Natural killer cell treated with Interleukin-12 subunit alpha and Interleukin-12 subunit beta and Interleukin-15 and Interleukin-18, amount 100 ng/mL, for 72 hours (primary cell): ENCODE measurements around the gene NOL4L. TPM values are rescaled to one million over a fixed set of nuclear protein-coding genes. Genes with fewer than 3 reads are reported as not detected.

Experiments
- ATAC-seq, 2 donors: fragments of 150-1000 bp; cut with Tn5 transposase in 1 of 2; sonication (Bioruptor Pico), chemical (Tn5 transposase) in 1 of 2; 2 replicates each; pipeline ENCODE4 v1.10.0; 2021
- DNase-seq: peaks from one replicate; pipeline ENCODE4 v3.0.0; 2022; ENCODE audit warnings: low spot score
- H3K27ac Mint-ChIP-seq, 2 donors: 1 replicate in 1 of 2; 2 replicates in 1 of 2; pipeline ENCODE4 v1.8.0; 2022; ENCODE audit warnings: mixed read lengths in 2 of 2, mild to moderate bottlenecking in 1 of 2, moderate library complexity in 1 of 2
- H3K27me3 Mint-ChIP-seq, 2 donors: 1 replicate in 1 of 2; 2 replicates in 1 of 2; pipeline ENCODE4 v1.8.0; 2022; ENCODE audit warnings: mixed read lengths in 2 of 2
- H3K36me3 Mint-ChIP-seq: one replicate; pipeline ENCODE4 v1.8.0; 2022; ENCODE audit warnings: mixed read lengths
- H3K4me1 Mint-ChIP-seq, 2 donors: 1 replicate in 1 of 2; 2 replicates in 1 of 2; pipeline ENCODE4 v1.8.0; 2022; ENCODE audit warnings: low read depth in 2 of 2, mixed read lengths in 2 of 2, mild to moderate bottlenecking in 1 of 2
- H3K4me3 Mint-ChIP-seq: one replicate; pipeline ENCODE4 v1.8.0; 2022; ENCODE audit warnings: mixed read lengths
- H3K9me3 Mint-ChIP-seq: 2 replicates; pipeline ENCODE4 v1.8.0; 2022; ENCODE audit warnings: mixed read lengths
- total RNA-seq, 2 donors: library from RNA; stranded (reverse); gene quantifications; one replicate each; pipeline ENCODE4 v1.2.3, GENCODE V29; 2022

NOL4L gene
- total RNA-seq, 2 donors from 2014 or later = 20.0 to 20.1 TPM

DNA sequence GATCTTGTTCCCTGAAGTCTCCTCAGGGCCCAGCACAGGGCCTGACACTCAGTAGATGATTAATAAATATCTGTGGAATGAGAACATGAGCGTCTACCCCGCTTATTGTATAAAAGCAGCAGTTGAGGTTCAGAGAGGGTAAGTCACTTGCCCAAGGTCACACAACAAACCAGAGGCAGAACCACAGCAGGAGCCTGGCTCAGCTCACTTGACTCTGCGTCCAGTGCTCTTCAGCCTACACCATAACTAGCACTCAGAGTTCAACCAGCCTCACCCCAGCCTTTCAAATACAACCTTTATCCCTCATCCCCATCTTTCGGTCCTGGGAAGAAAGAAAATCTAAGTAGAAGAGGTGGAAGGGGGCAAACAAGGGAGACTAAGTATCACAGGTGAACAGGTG, 24.9 kb upstream of the NOL4L start:
- Mint-ChIP-seq H3K27me3 (peaks cover 3 to 7% of the 10 kb centered on the region in 2 donors), H3K36me3 (no peaks in the 10 kb centered on the region), H3K9me3 (peaks cover 4% of the 10 kb centered on the region), H3K27ac (no peak overlapping the region), H3K4me3 (no peak overlapping the region), H3K4me1 (peaks cover 5 to 8% of the 10 kb centered on the region in 2 donors)
- no peak for DNase-seq
- ATAC-seq = no peak

DNA sequence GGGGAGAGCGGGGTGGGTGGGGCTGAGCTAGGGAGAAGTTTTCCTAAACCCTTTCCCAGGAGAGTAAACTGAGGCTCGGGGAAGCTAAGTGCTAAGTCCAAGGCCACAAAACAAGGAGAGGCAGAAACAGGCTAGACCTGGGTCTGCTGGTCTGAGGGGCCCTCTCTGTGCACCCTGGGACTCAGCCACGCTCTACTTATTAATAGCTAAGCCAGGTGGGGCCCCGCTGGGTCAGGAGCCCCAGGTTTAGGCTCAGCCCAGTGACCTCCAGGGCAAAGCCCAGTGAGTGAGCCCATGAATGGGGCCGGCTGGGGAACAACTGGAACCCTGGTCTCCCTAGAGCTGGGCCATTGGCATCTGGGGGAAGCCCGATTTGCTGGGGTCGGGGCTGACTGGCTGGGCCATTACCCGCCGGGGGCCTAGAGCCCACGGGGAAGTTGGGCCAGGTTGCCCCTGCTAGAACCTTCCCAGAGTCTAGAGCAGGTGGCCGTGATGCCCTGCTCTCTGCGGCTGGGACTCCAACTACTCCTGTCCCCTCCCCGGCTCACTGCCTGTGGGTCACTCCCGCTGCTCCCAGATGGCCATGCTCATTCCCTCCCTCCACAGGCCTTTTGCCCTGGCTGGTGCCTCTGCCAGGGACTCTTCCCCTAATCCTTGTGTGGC, 24.1 kb upstream of the NOL4L start:
- no peak overlapping the region for H3K4me3 Mint-ChIP-seq
- H3K36me3 Mint-ChIP-seq = no peaks in the 10 kb centered on the region
- peaks cover 3 to 7% of the 10 kb centered on the region in 2 donors for H3K27me3 Mint-ChIP-seq
- H3K27ac Mint-ChIP-seq = no peak overlapping the region
- H3K9me3 Mint-ChIP-seq = peaks cover 4% of the 10 kb centered on the region
- DNase-seq (no peak), ATAC-seq (peak in 1 of 2 donors; percentile 3)
- H3K4me1 Mint-ChIP-seq = peaks cover 5 to 8% of the 10 kb centered on the region in 2 donors

DNA sequence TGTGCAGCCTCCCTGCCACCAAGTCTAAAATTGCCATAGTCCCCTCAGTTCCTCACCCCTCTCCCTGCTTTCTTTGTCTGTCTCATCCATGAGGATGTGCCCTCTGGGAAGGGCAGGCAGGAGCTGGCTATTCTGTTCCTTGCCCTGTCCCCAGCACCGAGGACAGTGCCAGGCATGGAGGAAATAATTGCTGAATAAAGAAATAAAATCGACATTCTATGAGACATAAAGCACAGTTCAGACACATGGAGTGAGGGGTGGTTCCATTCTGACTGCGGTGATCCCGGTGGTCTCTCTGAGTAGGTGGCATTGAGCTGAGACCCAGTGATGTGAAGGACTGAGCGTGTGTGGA, 23.5 kb upstream of the NOL4L start:
- peaks cover 3 to 4% of the 10 kb centered on the region in 2 donors for H3K27me3 Mint-ChIP-seq

DNA sequence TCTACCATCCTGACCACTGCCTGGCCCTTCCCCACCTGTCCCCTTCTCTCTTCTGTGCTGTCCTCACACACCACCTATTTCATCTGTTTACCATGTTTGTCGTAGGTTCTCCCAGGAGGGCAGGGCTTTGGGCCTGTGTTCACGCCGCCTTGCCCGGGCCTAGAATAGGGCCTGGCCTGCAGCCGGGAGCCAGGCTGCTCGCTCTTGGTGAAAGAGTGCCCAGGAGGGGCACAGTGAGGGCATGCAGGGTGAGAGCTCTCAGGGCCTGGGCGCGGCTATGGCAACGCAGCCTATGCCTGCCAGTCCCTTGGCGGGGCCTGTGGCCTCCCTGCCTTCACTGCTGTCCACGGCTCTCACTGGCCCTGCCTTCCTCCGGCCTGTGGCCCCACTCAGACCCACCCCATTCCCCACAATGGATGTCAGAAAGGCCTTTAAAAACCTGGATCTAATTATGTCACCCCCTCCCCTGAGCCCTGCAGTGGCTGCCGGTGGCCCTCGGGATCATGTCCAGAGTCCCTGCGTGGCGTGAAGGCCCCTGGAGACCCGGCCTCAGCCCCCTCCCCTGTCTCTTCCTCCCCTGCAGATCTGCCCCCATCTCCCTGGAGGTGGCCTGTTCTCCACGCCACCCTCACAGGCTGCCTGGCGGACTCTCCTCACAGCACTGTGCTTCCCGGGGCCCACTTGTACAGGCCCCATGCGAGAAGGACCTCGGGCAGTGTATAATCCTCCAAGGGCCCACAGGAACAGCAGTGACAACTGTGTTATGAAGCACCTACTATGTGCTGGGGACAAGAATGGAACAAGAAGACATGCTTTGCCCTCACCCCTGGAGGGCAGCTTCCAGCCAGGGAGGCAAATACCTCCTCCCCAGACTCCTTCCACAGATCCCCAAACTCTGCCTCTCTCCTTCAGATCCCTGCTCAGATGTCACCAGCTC, 22.9 kb upstream of the NOL4L start:
- ATAC-seq = no peak
- peaks cover 0 to 2% of the 10 kb centered on the region in 2 donors for H3K4me1 Mint-ChIP-seq
- H3K36me3 Mint-ChIP-seq = no peaks in the 10 kb centered on the region
- no peaks in the 10 kb centered on the region for H3K27me3 Mint-ChIP-seq
- H3K4me3 Mint-ChIP-seq = no peak overlapping the region
- no peak for DNase-seq
- H3K9me3 Mint-ChIP-seq = no peaks in the 10 kb centered on the region
- H3K27ac Mint-ChIP-seq = no peak overlapping the region

More for the DNA sequence above, 23.5 kb upstream of the NOL4L start:
- no peak for ATAC-seq
- Mint-ChIP-seq H3K36me3 (no peaks in the 10 kb centered on the region), H3K9me3 (peaks cover 4% of the 10 kb centered on the region), H3K4me3 (no peak overlapping the region), H3K27ac (no peak overlapping the region), H3K4me1 (peaks cover 4 to 5% of the 10 kb centered on the region in 2 donors)
- no peak for DNase-seq

DNA sequence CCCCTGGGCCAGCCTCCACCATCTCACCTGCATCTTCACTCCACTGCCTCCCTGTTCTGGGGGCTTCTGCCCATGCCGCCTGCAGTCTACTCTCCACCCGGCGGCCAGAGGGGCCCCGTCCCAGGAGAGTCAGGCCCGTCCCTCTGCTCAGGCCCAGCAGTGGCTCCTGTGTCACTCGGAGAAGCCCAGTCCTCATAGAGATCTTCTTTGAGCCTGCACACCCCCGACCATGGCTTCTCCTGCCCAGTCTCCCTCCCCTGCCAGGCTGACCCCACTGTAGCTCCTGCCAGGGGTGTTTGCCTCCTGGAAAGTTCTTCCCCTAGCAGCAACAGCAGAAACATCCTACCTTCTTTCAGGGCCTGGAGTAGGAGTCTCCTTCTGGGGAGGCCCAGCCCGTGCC, 22.2 kb upstream of the NOL4L start:
- no peak for ATAC-seq
- no peaks in the 10 kb centered on the region for H3K9me3 Mint-ChIP-seq
- H3K27me3 Mint-ChIP-seq = no peaks in the 10 kb centered on the region
- peaks cover 0 to 2% of the 10 kb centered on the region in 2 donors for H3K4me1 Mint-ChIP-seq
- no peak overlapping the region for H3K4me3 Mint-ChIP-seq
- no peak for DNase-seq
- no peak overlapping the region for H3K27ac Mint-ChIP-seq
- H3K36me3 Mint-ChIP-seq = no peaks in the 10 kb centered on the region

DNA sequence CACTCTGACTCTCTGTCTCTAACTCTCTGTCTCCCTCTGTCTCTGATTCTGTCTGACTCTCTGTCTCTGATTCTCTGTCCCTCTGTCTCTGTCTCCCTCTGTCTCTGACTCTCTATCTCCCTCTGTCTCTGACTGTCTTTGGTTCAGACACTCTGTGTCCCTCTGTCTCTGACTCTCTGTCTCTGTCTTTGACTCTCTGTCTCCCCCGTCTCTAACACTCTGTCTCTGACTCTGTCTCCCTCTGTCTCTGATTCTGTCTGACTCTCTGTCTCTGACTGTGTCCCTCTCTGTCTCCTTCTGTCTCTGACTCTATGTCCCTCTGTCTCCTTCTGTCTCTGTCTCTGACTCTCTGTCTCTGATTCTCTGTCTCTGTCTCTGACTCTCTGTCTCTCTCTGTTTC, 21.7 kb upstream of the NOL4L start:
- no peak overlapping the region for H3K27ac Mint-ChIP-seq
- ATAC-seq (no peak), DNase-seq (no peak)
- H3K9me3 Mint-ChIP-seq = no peaks in the 10 kb centered on the region
- H3K36me3 Mint-ChIP-seq = no peaks in the 10 kb centered on the region
- H3K4me1 Mint-ChIP-seq = peaks cover 0 to 2% of the 10 kb centered on the region in 2 donors
- H3K27me3 Mint-ChIP-seq = no peaks in the 10 kb centered on the region
- H3K4me3 Mint-ChIP-seq = no peak overlapping the region

DNA sequence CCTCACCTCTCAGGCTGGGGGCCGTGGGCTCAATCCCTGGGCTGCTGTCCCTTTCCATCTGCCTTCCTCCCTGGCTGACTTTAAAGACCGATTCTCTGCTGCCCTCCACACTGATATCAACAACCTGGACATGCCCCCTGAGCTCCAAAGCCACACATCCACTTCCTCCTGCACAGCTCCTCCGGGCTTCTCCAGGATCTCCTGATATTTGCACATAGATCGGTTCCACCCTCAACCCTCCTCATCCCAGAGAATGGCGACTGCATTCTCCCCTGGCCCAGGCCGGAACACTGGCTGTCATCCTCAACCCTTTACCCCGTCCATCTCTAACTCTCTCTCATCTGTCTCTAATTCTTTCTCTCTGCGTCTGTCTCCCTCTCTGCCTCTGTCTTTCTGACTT, 21.0 kb upstream of the NOL4L start:
- no peaks in the 10 kb centered on the region for H3K36me3 Mint-ChIP-seq

DNA sequence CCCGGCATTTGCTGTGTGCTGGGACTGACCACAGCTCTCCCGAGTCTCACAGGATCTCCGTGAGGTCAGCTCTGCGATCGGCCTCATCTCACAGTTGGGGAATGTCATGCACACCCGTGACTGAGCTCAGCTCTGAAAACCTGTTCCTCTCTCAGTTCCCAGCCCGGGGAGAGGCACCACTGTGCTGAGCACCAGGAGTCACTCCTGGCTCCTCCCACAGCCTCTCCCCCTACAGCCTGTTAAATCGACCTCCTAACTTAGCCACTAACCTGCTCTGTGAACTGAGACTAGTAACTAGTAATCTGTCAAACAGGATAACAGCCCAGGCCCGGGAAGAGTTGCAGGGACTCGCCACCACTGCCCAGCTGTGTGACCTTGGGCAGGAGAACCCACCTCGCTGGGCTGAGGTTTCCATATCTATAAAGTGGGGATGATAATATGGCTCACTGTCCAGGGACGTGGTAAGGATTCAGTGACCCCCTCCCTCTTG, 20.1 kb upstream of the NOL4L start:
- Mint-ChIP-seq H3K27ac (no peak overlapping the region), H3K9me3 (no peaks in the 10 kb centered on the region), H3K36me3 (no peaks in the 10 kb centered on the region), H3K4me1 (peaks cover 0 to 2% of the 10 kb centered on the region in 2 donors), H3K27me3 (no peaks in the 10 kb centered on the region), H3K4me3 (no peak overlapping the region)
- ATAC-seq = no peak
- no peak for DNase-seq

More for the DNA sequence above, 21.0 kb upstream of the NOL4L start:
- no peak overlapping the region for H3K4me3 Mint-ChIP-seq
- no peak overlapping the region for H3K27ac Mint-ChIP-seq
- no peaks in the 10 kb centered on the region for H3K9me3 Mint-ChIP-seq
- peaks cover 0 to 2% of the 10 kb centered on the region in 2 donors for H3K4me1 Mint-ChIP-seq
- no peaks in the 10 kb centered on the region for H3K27me3 Mint-ChIP-seq
- DNase-seq (no peak), ATAC-seq (no peak)

DNA sequence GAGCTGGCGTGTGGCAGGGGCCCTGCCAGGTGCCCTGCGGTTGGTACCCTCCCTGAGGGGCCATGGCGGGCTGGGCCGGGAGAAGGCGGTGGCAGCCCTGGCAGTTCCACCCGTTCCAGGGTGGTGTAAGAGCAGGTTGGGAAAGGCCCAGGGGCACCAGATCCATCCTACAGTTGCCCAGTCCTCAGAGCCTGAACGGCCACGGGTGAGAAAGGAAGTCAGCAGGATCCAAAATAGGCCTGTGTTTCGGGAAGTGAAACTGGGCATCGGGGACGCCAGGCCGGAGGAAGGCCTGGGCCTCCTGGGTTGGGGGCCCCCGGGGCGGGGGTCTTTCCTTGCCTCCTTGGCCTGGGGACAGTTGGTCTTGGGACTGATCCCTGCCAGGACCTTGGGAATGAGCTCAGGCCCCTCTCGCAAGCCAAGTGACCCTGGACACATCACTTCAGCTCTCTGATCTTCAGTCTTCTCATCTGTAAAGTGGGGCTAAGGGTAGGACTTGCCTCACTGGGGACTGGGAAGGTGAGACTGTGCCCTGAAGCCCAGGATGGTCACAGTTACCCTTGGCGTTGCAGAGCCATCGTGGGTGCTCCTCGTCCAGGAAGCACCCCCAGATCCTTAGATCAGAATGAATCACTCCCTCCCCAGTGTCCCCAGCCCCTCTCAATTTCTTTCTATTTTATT, 18.1 kb upstream of the NOL4L start:
- DNase-seq (no peak), ATAC-seq (no peak)
- no peaks in the 10 kb centered on the region for H3K4me1 Mint-ChIP-seq
- no peaks in the 10 kb centered on the region for H3K27me3 Mint-ChIP-seq
- H3K36me3 Mint-ChIP-seq = no peaks in the 10 kb centered on the region
- no peaks in the 10 kb centered on the region for H3K9me3 Mint-ChIP-seq
- H3K27ac Mint-ChIP-seq = no peak overlapping the region
- H3K4me3 Mint-ChIP-seq = no peak overlapping the region

DNA sequence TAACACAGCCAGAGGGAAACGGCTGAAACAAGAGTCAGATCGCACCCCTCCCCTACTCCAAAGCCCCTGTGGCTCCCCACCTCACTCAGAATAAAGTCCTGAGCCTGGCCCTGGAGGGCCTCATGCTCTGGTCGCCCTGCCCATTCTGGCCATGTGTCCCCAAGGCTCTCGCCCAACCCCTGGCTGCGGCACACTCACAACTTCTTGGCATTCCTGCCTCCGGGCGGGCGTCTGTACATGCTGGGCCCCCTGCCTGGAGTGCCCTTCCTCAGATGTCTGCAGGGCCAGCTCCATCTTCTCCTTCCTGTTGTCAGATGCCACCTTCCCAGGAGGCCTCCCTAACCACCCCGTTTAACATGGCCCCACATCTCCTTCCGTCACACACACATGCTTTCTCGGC, 17.1 kb upstream of the NOL4L start:
- Mint-ChIP-seq H3K4me3 (no peak overlapping the region), H3K9me3 (no peaks in the 10 kb centered on the region), H3K27me3 (no peaks in the 10 kb centered on the region), H3K4me1 (no peaks in the 10 kb centered on the region), H3K36me3 (no peaks in the 10 kb centered on the region), H3K27ac (no peak overlapping the region)
- ATAC-seq (no peak), DNase-seq (no peak)

DNA sequence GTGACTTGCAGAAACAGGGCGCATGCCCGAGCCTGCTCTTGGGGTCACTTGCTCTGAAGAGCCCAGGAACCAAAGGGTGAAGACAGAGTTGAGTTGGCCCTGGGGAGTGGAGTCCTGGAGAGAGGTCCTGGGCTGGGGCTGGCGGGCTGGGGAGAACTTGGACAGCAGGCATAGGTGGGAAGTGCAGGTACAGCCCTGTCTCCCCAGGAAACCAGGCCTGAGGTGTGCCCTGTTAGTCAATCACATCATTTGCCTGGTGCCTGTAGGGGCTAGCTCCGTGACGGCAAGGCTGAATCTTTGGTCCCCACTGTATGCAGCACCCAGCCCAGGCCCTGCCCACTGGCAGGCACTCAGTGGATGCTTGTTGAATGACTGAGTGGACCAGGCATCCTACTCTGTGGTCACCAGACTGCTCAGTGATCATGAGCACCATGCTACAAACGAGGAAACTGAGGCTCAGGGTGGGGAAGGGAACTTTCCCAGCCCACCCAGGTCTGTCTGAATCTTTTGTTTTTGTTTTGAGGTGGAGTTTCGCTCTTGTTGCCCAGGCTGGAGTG, 15.6 kb upstream of the NOL4L start:
- no peaks in the 10 kb centered on the region for H3K36me3 Mint-ChIP-seq
- no peak for DNase-seq
- no peaks in the 10 kb centered on the region for H3K27me3 Mint-ChIP-seq
- H3K4me3 Mint-ChIP-seq = no peak overlapping the region
- H3K27ac Mint-ChIP-seq = no peak overlapping the region
- no peaks in the 10 kb centered on the region for H3K9me3 Mint-ChIP-seq
- peak in 1 of 2 donors; percentile 7 for ATAC-seq
- peaks cover 0 to 3% of the 10 kb centered on the region in 2 donors for H3K4me1 Mint-ChIP-seq

DNA sequence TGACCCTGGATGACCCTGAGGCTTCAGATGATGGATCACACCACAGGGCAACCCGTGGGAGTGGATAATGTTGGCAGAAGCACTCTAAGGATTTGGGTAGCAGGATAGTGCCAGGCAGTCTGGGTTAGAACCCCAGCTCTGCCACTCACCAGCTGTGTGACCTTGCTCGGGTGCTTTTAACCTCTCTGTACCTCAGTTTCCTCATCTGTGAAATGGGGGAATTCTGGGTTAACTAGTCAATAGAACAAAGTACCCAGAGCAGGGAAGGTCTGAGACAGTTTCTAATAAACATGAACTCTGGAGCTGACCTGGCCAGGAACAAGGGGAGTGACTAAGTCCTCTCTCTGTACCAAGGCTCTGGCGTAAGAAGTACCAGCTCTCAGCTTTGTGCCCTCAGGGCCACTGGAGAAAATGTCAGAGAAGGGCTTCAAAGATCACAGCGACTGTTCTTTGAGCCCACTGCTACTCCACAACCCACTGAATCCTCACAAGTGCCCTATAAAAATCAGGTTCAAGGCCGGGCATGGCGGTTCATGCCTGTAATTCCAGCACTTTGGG, 14.7 kb upstream of the NOL4L start:
- Mint-ChIP-seq H3K27ac (no peak overlapping the region), H3K9me3 (no peaks in the 10 kb centered on the region), H3K27me3 (no peaks in the 10 kb centered on the region), H3K36me3 (no peaks in the 10 kb centered on the region), H3K4me1 (peaks cover 0 to 3% of the 10 kb centered on the region in 2 donors), H3K4me3 (no peak overlapping the region)
- no peak for DNase-seq
- no peak for ATAC-seq

DNA sequence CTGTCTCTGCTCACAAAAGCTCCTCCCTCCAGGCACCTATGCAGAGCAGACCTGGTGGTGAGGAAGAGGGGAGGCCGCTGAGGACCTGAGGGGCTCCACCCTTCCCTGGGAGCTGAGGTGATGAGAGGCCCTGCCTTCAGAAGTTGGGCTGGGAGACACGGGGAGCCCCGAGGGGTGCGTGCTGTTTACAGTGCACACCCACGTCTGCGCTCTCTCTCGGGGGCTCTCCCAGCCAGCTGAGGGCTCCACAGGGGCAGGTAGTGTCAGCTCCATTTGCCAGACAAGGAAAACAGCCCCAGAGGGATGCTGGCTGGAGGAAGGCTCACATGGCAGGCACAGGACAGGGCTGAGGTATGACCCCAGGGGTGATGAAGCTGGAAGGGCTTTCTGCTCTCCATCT, 13.5 kb upstream of the NOL4L start:
- Mint-ChIP-seq H3K27ac (no peak overlapping the region), H3K4me1 (peaks cover 2 to 5% of the 10 kb centered on the region in 2 donors), H3K36me3 (no peaks in the 10 kb centered on the region), H3K4me3 (no peak overlapping the region), H3K9me3 (no peaks in the 10 kb centered on the region), H3K27me3 (no peaks in the 10 kb centered on the region)
- no peak for DNase-seq
- ATAC-seq = no peak
